Lower leg skin (tissue), 3 donors: ENCODE measurements around the gene MDK.

Experiments used
- CTCF ChIP-seq, 3 donors: fragments of 450-650 bp; IDR thresholded peaks; one replicate each; pipeline ENCODE4 v1.5.1; 2016; ENCODE audit warnings: antibody characterized with exemption in 3 of 3, mild to moderate bottlenecking in 3 of 3, moderate library complexity in 2 of 3
- POLR2A ChIP-seq, 2 donors: fragments of 450-650 bp; IDR thresholded peaks; one replicate each; pipeline ENCODE4 v1.6.1; 2016 to 2017; ENCODE audit warnings: antibody characterized with exemption in 2 of 2, mild to moderate bottlenecking in 1 of 2, moderate library complexity in 1 of 2

- TF ChIP-seq POLR2A (IDR thresholded peaks at IDR 0.05), result no peak
- no peak for TF ChIP-seq CTCF (IDR thresholded peaks at IDR 0.05)
Measured at GRCh38 chr11:46338636-46338987, 42.9 kb upstream of the MDK start.
